ENCODE results near the gene LCN12. TPM values are rescaled to one million over a fixed set of nuclear protein-coding genes. Genes with fewer than 3 reads are reported as not detected.

The LCN12 gene
- total RNA-seq, 1 experiment from 2014 or later = not detected

DNA sequence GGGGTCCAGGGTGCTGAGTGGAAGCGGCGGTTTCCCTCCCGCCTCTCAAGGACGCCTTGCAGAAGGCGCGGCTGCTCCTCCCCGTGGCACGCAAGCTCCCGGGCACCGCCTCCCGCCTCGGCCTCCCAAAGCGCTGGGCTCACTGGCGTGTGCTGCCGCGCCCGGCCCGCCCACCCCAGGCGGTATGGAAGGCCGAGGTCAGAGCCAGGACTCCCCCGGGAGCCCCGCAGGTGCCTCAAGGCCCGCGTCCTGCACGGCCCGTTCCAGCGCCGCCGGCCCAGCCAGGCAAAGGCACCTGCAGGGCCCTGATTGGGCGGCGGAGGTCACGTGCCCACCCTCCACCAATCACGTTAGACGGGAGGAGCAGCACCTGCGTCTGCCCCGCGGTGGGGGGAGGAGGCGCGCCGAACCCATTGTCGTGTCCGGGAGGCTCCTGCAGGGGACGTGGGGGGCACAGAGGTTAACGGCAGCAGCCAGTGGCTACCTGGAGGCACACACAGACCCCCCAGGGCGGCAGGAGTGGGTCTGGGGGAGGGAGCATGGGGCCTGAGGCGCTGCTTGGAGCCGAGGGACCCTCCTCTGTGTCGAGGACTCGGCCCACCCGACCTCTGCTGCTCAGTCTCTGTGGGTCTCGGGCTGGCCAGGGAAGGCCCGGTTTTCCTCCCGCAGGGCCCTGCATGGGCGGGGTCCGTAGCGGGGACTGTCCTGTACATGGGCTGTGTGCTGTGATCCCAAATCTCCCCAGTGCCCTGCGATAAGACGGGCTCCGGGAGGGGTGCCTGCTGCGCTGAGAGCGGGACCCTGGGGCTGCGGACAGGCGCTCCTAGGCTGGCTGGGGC is 2.0 kb upstream of the LCN12 start:
- in situ Hi-C loops (cut with HindIII; ENCODE audit: low pct_unique_long_range_greater_than_20kb, low sequenced_read_pairs) = loop anchor here (25.0 kb wide), 2 partner anchors 87 to 138 kb away; partner anchors contain the start of genes ABCA2, FUT7, NPDC1 and RABL6

GRCh38 chr9:136950656-136951276 is 1.3 kb upstream of the LCN12 start:
- in situ Hi-C loops (cut with HindIII; ENCODE audit: low pct_unique_long_range_greater_than_20kb, low sequenced_read_pairs) = no loop called here
- no peak for DNase-seq (ENCODE audit: low read depth, low spot score)

More for the DNA sequence above, 2.0 kb upstream of the LCN12 start:
- peak; percentile 91 for DNase-seq (ENCODE audit: low read depth, low spot score)

DNA sequence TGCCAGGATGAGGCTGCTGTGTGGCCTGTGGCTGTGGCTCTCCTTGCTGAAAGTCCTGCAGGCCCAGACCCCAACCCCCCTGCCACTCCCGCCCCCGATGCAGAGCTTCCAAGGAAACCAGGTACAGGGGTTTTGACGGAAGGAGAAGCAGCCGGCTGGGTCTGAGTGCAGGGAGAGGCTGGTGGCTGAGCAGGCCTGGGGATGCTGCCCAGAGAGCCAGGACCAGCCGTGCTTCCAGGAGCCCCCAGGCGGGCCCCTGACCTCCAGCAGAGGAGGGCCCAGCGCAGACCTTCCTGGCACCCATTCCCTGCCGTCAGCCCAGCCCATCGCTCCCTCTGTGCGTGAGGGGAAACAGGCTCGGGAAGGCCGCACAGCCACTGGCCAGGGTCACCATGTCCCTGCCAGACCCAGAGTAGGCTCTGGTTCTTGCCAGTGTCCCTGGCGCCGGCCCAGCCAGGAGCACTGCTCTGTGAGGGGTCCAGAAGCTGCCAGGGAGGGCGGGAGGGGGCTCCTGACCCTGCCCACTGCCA is 313 bp downstream of the LCN12 start:
- in situ Hi-C loops (cut with HindIII; ENCODE audit: low pct_unique_long_range_greater_than_20kb, low sequenced_read_pairs) = no loop called here
- DNase-seq (ENCODE audit: low read depth, low spot score) = no peak

GRCh38 chr9:136952876-136953770 is 1.1 kb downstream of the LCN12 start:
- in situ Hi-C loops (cut with HindIII; ENCODE audit: low pct_unique_long_range_greater_than_20kb, low sequenced_read_pairs) = no loop called here
- no peak for DNase-seq (ENCODE audit: low read depth, low spot score)

DNA sequence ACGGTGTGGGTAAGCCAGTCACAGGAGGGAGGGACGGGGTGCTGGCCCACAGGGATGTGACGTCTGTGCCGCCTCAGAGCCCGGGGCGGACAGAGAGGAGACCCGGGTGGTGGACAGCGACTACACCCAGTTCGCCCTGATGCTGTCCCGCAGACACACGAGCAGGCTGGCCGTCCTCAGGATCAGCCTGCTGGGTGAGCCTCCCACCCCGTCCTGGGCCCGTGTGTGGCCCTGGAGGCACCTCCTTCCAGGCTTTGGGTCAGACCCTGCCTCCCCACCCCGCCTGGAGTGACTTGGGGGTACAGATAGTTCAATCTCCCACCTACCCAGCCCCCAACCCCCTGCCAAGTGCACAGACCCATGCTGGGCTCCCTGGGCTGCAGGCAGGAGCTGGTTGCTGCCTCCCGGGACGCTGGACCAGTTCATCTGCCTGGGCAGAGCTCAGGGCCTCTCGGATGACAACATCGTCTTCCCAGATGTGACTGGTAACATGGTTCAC is 1.7 kb downstream of the LCN12 start:
- in situ Hi-C loops (cut with HindIII; ENCODE audit: low pct_unique_long_range_greater_than_20kb, low sequenced_read_pairs) = no loop called here
- DNase-seq (ENCODE audit: low read depth, low spot score) = no peak

GRCh38 chr9:136954270-136955083 is 2.4 kb downstream of the LCN12 start:
- in situ Hi-C loops (cut with HindIII; ENCODE audit: low pct_unique_long_range_greater_than_20kb, low sequenced_read_pairs) = no loop called here
- DNase-seq (ENCODE audit: low read depth, low spot score) = no peak

GRCh38 chr9:136955202-136955942 is 3.3 kb downstream of the LCN12 start:
- in situ Hi-C loops (cut with HindIII; ENCODE audit: low pct_unique_long_range_greater_than_20kb, low sequenced_read_pairs) = no loop called here

DNA sequence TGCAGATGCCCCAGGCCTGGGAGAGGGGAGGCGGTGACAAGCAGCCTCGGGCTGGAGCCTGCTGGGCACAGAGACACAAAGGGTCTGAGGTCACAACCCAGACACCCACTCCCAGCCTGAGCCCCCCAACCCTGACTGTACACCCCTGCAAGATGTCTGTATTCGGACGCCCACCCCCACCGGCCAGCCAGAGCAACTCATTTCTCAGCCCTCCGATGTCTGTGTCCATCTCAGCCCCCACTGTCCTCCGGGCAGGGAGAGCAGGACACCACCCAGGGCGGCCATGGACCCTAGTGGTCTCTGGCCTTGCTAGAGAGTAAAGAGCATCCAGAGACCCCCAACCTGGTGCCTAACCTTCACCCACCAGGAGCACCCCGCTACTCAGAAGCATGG is 3.9 kb downstream of the LCN12 start:
- DNase-seq (ENCODE audit: low read depth, low spot score) = no peak
- in situ Hi-C loops (cut with HindIII; ENCODE audit: low pct_unique_long_range_greater_than_20kb, low sequenced_read_pairs) = no loop called here

More at GRCh38 chr9:136955202-136955942, 3.3 kb downstream of the LCN12 start:
- no peak for DNase-seq (ENCODE audit: low read depth, low spot score)

DNA sequence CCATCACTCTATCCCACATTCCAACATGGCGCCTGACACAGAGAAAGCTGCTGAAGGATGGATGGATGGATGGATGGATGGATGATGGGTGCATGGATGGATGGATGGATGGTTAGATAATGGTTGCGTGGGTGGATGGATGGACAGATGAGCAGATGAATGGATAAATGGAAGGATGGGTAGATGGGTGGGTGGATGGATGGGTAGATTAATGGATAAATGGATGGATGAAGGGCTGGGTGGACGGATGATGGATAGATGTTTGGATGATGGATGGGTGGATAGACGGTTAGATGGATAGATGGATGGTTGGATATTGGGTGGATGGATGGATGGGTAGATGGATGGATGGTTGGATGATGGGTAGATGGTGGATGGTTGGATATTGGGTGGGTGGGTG is 4.5 kb downstream of the LCN12 start:
- in situ Hi-C loops (cut with HindIII; ENCODE audit: low pct_unique_long_range_greater_than_20kb, low sequenced_read_pairs) = no loop called here
- DNase-seq (ENCODE audit: low read depth, low spot score) = no peak

DNA sequence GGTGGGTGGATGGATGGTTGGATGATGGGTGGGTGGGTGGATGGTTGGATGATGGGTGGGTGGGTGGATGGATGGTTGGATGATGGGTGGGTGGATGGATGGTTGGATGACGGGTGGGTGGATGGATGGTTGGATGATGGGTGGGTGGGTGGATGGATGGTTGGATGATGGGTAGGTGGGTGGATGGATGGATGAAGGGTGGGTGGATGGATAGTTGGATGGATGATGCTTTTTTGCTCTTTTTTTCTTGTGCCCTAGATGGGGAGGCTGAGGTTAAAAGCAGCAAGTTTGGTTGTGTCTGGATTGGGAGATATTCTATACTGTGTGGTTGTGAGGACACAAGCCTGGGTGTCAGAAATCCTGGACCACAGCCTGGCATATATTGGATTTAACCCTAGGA is 5.4 kb downstream of the LCN12 start:
- in situ Hi-C loops (cut with HindIII; ENCODE audit: low pct_unique_long_range_greater_than_20kb, low sequenced_read_pairs) = no loop called here
- DNase-seq (ENCODE audit: low read depth, low spot score) = no peak

DNA sequence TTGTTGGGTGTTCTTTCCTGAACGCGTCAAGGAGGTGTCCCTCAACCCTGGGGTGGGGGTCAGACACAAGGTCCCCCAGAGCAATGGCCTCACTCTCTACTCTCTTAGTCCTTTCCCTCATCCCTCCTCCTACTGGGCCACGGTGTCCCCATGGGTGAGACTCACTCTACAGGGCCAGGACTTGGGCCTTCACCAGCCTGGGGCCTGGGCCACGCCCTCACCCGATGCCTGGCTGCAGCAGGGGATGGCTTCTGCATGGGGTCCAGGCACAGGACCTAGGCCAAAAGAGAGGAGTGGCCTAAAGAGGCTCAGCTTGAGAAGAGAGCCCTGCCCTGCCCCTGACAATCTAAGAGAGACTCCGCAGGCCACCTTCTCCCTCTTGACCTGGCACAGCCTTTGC is 5.8 kb downstream of the LCN12 start:
- in situ Hi-C loops (cut with HindIII; ENCODE audit: low pct_unique_long_range_greater_than_20kb, low sequenced_read_pairs) = no loop called here
- no peak for DNase-seq (ENCODE audit: low read depth, low spot score)

GRCh38 chr9:136958473-136958872 is 6.4 kb downstream of the LCN12 start:
- in situ Hi-C loops (cut with HindIII; ENCODE audit: low pct_unique_long_range_greater_than_20kb, low sequenced_read_pairs) = no loop called here

GRCh38 chr9:136958898-136959850 is 7.1 kb downstream of the LCN12 start:
- no peak for DNase-seq (ENCODE audit: low read depth, low spot score)
- in situ Hi-C loops (cut with HindIII; ENCODE audit: low pct_unique_long_range_greater_than_20kb, low sequenced_read_pairs) = no loop called here

More at GRCh38 chr9:136958473-136958872, 6.4 kb downstream of the LCN12 start:
- no peak for DNase-seq (ENCODE audit: low read depth, low spot score)

DNA sequence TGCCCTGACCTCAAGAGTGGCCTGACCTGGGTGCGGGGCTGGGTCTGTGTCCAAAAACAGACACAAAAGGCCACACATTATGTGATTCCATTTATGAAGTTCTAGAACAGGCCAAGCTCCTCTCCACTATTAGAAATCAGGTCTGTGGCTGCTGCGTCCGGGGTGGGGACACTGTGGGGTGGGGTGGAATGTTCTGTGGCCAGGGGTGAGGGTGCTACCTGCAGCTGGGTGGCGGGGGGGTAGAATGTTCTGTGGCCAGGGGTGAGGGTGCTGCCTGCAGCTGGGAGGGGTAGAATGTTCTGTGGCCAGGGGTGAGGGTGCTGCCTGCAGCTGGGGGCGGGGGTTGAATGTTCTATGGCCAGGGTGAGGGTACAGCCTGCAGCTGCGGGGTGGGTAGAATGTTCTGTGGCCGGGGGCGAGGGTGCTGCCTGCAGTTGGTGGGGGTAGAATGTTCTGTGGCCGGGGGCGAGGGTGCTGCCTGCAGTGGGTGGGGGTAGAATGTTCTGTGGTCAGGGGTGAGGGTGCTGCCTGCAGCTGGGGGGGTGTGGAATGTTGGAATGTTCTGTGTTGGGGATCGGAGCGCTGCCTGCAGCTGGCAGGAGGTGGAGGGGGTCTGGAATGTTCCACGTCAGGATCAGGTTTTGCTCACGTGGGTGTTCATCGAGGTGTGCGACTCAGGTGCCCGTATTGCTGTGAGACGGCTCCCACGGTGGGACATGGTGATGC is 8.3 kb downstream of the LCN12 start:
- in situ Hi-C loops (cut with HindIII; ENCODE audit: low pct_unique_long_range_greater_than_20kb, low sequenced_read_pairs) = no loop called here
- DNase-seq (ENCODE audit: low read depth, low spot score) = no peak

- in situ Hi-C loops (cut with HindIII; ENCODE audit: low pct_unique_long_range_greater_than_20kb, low sequenced_read_pairs) = no loop called here
- DNase-seq (ENCODE audit: low read depth, low spot score) = no peak
Measured at GRCh38 chr9:136960938-136961275, 8.8 kb downstream of the LCN12 start.
